Measurements from ENCODE around the gene ARHGAP18.

DNA sequence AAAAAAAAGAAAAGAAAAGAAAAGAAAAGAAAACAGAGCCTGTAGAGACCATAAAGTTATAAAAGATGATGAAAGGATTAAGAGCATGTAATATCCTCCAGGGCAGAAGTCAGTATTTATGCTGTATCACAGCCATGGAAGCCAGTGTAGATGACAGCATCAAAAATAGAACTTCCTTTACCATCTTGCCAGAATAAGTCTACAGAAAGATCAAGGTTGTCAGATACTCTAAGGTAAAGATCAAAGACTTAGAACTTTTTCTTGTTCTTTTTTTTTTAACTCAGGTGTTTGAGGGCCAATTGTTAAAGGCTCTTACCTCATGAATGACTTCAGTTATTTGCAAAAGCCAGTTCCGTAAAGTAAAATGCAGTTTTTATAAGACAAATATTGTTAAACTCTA lies 54.6 kb downstream of the ARHGAP18 start:
- TF ChIP-seq POLR2AphosphoS5 (IDR thresholded peaks at IDR 0.05; ENCODE audit: low read depth) (no peak), CTCF (conservative IDR thresholded peaks at IDR 0.05; ENCODE audit: low read depth in 2 of 2) (no peak), JUNB (IDR thresholded peaks at IDR 0.05; ENCODE audit: unreplicated experiment) (no peak), EZH2phosphoT487 (IDR thresholded peaks at IDR 0.05; ENCODE audit: unreplicated experiment) (no peak), CREB1 (CRISPR knock-in tag; IDR thresholded peaks at IDR 0.05; ENCODE audit: low read depth) (no peak), EZH2 (IDR thresholded peaks at IDR 0.05; ENCODE audit: low read depth, unreplicated experiment) (no peak), REST (IDR thresholded peaks at IDR 0.05; ENCODE audit: unreplicated experiment) (no peak), STAT1 (IDR thresholded peaks at IDR 0.05; ENCODE audit: unreplicated experiment) (no peak), ZNF462 (CRISPR knock-in tag; IDR thresholded peaks at IDR 0.05) (no peak), ZNF331 (CRISPR knock-in tag; IDR thresholded peaks at IDR 0.05; ENCODE audit: low read depth) (no peak), ZNF114 (CRISPR knock-in tag; IDR thresholded peaks at IDR 0.05) (no peak), NANOG (IDR thresholded peaks at IDR 0.05; ENCODE audit: borderline replicate concordance) (no peak)
- TF ChIP-seq, protein P1, sequence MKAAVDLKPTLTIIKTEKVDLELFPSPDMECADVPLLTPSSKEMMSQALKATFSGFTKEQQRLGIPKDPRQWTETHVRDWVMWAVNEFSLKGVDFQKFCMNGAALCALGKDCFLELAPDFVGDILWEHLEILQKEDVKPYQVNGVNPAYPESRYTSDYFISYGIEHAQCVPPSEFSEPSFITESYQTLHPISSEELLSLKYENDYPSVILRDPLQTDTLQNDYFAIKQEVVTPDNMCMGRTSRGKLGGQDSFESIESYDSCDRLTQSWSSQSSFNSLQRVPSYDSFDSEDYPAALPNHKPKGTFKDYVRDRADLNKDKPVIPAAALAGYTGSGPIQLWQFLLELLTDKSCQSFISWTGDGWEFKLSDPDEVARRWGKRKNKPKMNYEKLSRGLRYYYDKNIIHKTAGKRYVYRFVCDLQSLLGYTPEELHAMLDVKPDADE (IDR thresholded peaks at IDR 0.05): no peak
